IPS-18a (cell line): ENCODE measurements around the gene PHF13.
"Not testable (repeated sequence)": the region's sequence is repeated elsewhere in the genome, so short reads cannot be mapped to it uniquely, and the experiment has no call there.

Experiments used
- H3K27ac ChIP-seq: one replicate; pipeline ENCODE4 v1.5.1; 2013; ENCODE audit warnings: low read length
- H3K27me3 ChIP-seq: one replicate; pipeline ENCODE4 v1.6.1; 2013; ENCODE audit warnings: mild to moderate bottlenecking, low read length; ENCODE audit not compliant: control insufficient read depth, insufficient read depth
- H3K36me3 ChIP-seq: one replicate; pipeline ENCODE4 v1.6.1; 2013; ENCODE audit warnings: low read depth, low read length; ENCODE audit not compliant: control insufficient read depth
- H3K4me1 ChIP-seq: one replicate; pipeline ENCODE4 v1.6.1; 2013; ENCODE audit warnings: low read depth, low read length; ENCODE audit not compliant: control insufficient read depth
- H3K4me3 ChIP-seq: one replicate; pipeline ENCODE4 v1.5.1; 2013; ENCODE audit warnings: low read length
- H3K9ac ChIP-seq: one replicate; pipeline ENCODE4 v1.6.1; 2013; ENCODE audit warnings: mild to moderate bottlenecking, low read length, moderate library complexity
- H3K9me3 ChIP-seq: one replicate; pipeline ENCODE4 v1.6.1; 2013; ENCODE audit warnings: low read depth, low read length; ENCODE audit not compliant: control insufficient read depth

Gene PHF13

GRCh38 chr1:6662468-6662867, 48.9 kb downstream of the PHF13 start:
- not testable (repeated sequence) for H3K9ac ChIP-seq, H3K27ac ChIP-seq
- peaks cover 37% of the 10 kb centered on the region for H3K36me3 ChIP-seq

GRCh38 chr1:6666696-6667095, 53.2 kb downstream of the PHF13 start:
- Histone ChIP-seq H3K4me3 (no peak overlapping the region), H3K36me3 (peaks cover 32% of the 10 kb centered on the region), H3K9ac (no peak overlapping the region), H3K27ac (no peak overlapping the region), H3K4me1 (no peaks in the 10 kb centered on the region), H3K27me3 (no peaks in the 10 kb centered on the region), H3K9me3 (no peaks in the 10 kb centered on the region)

More at GRCh38 chr1:6662468-6662867, 48.9 kb downstream of the PHF13 start:
- H3K27me3 ChIP-seq, H3K4me1 ChIP-seq, H3K9me3 ChIP-seq, H3K4me3 ChIP-seq: not testable (repeated sequence)

- Histone ChIP-seq H3K36me3 (peaks cover 31% of the 10 kb centered on the region), H3K4me3 (no peak overlapping the region), H3K4me1 (no peaks in the 10 kb centered on the region), H3K9me3 (no peaks in the 10 kb centered on the region), H3K27ac (no peak overlapping the region), H3K9ac (no peak overlapping the region), H3K27me3 (no peaks in the 10 kb centered on the region)
Measured at GRCh38 chr1:6667139-6667538, 53.6 kb downstream of the PHF13 start.

- H3K27ac ChIP-seq: no peak overlapping the region
- no peaks in the 10 kb centered on the region for H3K9me3 ChIP-seq
- no peak overlapping the region for H3K4me3 ChIP-seq
- no peak overlapping the region for H3K9ac ChIP-seq
- no peaks in the 10 kb centered on the region for H3K4me1 ChIP-seq
- no peaks in the 10 kb centered on the region for H3K27me3 ChIP-seq
- peaks cover 28% of the 10 kb centered on the region for H3K36me3 ChIP-seq
Measured at GRCh38 chr1:6668503-6668902, 55.0 kb downstream of the PHF13 start.

GRCh38 chr1:6672558-6672957, 59.0 kb downstream of the PHF13 start:
- H3K36me3 ChIP-seq: peaks cover 21% of the 10 kb centered on the region
- H3K27ac ChIP-seq: no peak overlapping the region

More at GRCh38 chr1:6672558-6672957, 59.0 kb downstream of the PHF13 start:
- Histone ChIP-seq H3K9ac (no peak overlapping the region), H3K9me3 (no peaks in the 10 kb centered on the region), H3K4me3 (no peak overlapping the region), H3K4me1 (no peaks in the 10 kb centered on the region), H3K27me3 (no peaks in the 10 kb centered on the region)
